Islet of Langerhans (tissue), 1 donor: ENCODE results near the gene GRIN2A.

Source experiments
- FAIRE-seq: peaks from one replicate; lab custom pipeline; 2011; peaks lifted over from hg19 to GRCh38; lab: Jason Lieb, UNC

GRIN2A gene

DNA sequence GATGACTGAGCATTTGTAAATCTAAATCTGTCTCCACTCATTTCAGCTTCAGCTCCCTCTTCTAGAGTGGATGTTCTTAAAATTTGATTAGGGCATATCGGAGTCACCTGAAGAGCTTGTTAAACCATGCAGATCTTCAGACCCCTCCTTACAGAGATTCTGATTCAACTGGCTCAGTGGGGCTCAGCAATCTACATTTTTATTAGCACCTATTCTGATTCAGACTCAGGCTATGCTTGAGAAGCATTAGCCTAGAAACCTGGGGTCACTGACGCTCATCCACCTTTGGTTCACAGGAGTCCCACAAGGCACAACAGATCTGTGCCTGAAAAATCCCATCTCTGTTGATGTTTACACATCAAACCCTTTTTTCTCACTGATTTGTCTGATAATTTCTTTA is 365.6 kb downstream of the GRIN2A start:
- no peak for FAIRE-seq

DNA sequence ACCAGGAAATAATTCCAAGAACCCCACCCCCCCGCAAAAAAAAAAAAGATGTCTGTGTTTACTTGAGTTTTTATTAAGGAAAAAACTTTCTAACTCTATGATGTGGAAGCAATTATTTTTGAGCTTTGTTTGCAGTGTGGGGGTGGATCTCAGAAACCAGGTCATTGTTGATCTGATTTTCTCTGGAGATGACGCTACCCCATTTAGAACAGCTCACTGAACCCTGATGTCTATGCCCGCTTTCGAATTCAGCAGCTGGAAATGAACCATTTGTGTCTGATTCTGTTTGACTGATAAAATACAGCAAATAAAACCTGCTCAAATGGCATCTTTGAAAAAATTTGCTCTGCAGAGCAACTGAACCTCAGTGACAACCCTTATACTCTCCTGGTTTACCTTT is 368.6 kb downstream of the GRIN2A start:
- FAIRE-seq = peak; percentile 99

DNA sequence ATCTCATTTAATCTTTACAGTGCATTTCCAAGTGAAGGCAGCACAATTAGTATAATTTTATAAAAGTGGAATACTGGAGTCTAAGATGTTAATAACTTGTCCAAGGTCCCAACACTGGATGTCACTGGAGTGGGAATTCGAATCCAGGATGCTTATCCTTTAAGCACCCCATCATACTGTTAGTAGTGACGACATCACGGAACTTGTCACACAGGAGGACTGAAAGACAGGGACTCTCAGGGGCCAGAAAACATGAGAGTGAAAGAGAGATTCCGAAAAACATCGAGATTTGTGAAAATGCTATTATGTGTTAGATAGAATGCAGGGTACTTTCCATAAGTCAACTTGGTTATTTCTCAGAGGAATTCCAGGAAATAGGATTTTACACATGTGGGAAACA is 374.0 kb downstream of the GRIN2A start:
- no peak for FAIRE-seq

DNA sequence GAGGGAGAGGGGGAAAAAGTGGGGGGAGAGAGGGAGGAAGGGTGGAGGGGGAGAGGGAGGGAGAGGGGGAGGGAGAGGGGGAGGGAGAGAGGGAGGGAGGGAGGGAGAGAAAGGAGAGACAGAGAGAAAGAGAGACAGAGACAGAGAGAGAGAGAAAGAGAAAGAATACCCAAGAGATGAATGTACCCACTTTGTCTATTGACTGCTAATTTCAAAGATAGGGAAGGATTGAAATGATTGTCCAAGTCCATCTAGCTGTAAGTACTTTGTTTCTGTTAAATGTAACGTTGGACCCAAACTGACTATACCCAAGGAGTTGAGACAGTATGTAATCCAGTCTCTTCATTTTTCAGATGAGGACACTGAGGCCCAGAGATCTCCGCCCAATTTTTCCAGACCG is 374.9 kb downstream of the GRIN2A start:
- FAIRE-seq = no peak

DNA sequence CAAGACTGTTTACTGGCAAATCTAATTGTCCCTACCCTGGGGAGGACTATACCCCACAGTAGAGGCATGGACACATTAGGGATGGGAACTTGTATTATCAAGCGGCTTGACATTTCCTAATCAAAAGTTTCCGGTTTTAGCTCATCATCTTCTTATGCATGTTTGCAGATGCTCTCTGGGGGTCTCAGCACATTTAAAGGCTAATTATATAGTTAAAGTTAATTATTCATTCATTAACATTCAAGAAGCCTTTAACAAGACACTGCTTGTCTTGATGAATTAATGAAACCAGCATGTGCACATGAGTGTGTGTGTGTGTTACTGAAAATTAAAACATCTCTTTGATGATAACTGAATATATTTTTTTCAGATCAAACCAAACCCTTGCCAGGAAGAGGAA is 377.1 kb downstream of the GRIN2A start:
- no peak for FAIRE-seq

DNA sequence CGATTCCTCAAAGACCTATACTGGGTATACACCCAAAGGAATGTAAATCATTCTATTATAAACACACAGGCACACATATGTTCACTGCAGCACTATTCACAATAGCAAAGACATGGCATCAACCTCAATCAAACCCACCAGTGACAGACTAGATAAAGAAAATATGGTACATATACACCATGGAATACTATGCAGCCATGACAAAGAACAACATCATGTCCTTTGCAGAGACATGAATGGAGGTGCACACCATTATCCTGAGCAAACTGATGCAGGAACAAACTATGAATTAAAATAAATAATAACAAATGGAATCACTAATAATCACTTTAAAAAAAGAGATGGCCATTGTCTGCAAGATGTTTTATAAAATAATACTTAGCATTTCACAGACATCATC is 380.1 kb downstream of the GRIN2A start:
- no peak for FAIRE-seq

DNA sequence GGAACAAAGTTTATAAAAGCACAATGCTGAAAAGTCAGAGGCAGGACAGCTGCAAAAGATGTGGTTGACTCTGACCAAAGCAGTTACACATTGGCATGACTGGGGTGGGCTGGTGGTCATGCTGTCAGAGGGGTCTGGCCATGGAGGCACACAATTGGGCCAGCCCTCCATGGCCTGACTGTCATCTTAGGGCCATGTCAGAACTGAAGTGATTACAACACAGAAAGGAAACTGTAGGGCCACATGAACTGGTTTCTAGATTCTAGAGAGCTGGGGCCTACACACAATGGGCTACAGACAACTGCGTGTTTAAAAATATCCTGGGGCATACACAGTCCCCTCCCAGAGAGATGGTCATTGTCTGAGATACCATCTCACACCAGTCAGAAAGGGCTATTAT is 380.6 kb downstream of the GRIN2A start:
- no peak for FAIRE-seq

DNA sequence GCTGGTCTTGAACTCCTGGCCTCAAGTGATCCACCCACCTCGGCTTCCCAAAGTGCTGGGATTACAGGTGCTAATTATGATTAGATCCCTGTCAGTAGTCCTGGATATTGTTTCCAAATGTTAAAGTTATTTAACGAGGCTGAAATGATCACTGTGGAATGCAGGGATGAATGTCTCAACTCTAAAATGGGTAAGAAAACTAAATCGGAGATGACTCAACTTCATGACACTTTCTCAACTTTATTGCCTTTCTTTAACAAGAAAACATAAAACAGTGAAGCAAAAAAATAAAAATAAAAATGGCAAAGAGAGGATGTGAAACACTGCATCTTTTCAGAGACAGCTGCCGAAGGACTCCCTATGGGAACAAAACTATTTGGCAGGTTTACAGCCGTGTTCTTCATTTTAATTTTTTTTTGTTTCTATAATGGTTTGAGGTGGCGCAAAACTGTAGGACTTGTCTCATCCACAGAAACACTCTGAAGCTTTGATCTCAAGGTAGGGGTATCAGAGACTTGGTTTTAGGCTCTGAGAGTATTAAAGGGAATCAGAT is 382.0 kb downstream of the GRIN2A start:
- FAIRE-seq = no peak

DNA sequence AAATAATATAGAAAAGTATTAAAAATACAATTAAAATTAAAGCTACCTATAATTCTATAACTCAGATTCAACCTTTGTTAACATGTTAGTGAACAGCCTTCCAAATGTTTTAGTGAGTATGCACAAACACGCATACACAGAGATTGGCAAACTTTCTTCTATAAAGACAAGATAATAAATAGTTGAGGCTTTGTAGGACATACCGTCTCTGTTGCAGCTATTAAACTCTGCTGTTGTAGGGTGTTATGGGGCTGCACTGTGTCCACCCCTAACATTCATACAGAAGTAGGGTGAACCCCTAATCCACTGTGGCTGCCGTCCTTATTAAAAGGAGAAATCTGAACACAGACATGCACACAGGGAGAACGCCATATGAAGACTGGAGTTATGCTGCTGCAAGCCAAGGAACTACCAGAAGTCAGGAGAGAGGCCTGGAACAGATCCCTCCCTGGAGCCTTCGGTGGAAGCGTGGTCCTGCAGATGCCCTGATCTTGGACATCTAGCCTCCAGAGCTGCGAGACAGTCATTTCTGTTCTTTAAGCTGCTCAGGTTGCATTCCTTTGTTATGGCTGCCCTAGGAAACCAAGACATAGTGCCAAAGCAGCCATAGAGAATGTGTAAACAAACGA is 383.2 kb downstream of the GRIN2A start:
- no peak for FAIRE-seq

DNA sequence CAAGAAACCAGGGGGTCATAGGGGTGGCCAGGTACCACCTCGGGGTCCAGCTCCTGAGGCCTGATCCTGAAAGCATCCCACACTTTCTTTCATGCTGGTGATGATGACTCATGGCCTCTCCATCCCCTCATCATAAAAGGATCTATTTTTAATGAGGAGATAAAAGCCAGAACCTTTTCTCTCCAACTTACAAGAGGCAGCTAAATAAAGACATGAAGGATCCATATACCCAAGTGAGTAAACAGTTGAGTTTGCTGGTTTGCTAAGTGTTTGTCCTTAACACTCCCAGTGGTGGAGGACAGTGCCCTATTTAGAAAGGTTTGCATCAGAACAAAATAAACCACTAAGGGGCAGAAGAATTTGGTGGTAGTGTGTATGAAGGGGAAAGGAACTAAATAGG is 383.8 kb downstream of the GRIN2A start:
- FAIRE-seq = no peak

DNA sequence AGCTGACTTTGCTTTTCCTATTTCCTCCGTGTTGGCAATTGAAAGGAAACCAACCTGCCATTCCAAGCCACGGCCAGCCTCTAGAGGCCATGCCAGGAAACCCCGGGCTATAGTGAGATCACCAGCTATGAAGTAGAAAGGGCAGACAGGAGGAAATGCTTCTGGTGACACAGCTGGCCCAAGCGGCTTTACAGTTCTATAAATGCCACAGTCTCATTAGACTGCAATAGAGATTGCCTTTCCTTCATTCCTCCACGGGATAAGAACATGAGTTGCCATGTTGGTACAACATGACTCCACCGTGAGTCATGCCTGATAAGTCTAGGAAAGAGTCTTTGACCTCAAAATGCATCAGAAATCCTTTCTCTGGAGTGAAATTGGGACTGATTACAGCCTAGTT is 384.9 kb downstream of the GRIN2A start:
- no peak for FAIRE-seq

DNA sequence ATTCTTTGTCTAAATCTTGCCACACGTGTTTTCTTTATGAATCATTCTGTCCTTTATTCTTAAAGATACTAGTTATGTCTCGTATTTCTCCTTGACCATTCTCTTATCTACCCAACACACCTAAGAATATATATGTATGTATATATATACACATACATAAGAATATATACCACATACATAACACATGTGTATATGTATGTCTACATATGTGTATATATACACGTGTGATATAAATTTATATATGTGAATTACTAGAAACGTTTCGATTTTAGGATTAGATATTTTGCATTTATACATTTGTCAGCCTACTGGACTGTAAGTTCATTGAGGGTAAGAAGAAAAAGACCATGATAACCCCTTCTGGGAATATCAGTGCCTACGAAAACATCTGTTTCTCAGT is 388.6 kb downstream of the GRIN2A start:
- FAIRE-seq = no peak

DNA sequence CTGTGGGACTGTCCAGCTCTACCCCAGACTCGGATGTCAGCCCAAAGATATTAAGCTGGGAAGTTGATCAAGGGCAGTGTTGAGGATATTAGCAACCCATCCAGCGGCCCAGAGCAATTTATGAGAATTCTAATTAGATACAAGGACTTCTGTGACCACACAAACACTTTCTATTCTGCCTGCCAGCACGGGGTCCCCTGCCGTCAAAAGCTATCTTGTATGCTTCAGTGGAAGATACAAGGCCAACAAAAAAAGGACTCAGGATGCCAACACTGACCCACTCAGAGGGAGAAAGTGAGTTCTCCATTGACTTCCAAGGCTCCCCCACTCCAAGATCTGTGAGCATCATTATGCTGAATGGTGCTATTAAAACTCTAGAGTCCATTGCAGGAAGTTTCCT is 390.7 kb downstream of the GRIN2A start:
- no peak for FAIRE-seq

DNA sequence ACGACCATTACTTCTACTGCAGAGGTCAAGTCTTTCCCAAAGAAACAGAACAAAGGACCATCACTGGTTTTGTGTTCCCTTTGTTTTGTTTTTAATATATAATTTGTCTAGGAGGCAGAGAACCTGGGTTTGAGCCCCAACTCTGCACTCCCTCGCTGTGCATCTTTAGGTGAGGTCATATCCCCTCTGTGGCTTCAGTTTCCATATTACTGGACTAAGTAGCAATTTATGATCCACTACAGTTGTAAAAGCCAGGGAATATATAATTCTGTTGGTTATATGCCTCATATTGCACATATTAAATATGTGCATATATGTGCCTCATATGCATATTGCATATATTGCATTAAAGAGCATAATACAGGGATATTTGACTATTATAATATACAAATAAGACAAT is 392.0 kb downstream of the GRIN2A start:
- no peak for FAIRE-seq

DNA sequence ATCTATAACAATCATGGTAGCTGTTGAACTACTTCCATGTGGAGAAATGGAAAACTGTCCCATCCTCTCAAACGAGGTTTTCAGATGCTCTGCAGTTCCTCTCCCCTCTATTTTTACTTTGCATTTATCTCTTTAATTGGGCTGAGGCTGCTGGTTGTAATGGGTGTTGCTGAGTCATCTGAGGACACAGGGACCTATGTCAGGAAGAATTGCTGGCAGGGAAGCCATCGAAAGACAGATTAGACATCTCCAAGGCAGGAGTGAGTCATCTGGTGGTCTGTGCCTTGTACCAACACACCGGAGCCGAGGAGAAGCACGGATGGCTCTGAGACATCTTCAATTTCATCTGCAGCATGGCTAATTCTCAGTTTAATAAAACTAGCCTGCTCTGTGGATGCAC is 394.5 kb downstream of the GRIN2A start:
- FAIRE-seq = no peak

DNA sequence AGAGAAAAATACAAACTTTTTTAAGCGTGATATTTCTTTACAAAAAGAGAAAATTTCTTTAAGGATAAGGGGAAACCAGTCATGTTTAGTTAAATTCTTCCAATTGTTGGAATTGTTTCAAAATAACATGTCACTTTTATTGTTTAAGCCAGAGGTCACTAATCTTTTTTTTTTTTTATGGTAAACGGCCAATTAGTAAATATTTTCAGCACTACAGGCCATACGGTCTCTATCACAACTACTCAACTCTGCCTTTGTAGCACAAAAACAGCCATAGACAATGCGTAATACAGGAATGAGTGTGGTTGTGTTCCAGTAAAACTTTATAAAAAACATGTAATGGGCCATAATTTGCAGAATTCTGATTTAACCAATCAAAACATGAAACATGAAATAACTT is 401.4 kb downstream of the GRIN2A start:
- FAIRE-seq = no peak

DNA sequence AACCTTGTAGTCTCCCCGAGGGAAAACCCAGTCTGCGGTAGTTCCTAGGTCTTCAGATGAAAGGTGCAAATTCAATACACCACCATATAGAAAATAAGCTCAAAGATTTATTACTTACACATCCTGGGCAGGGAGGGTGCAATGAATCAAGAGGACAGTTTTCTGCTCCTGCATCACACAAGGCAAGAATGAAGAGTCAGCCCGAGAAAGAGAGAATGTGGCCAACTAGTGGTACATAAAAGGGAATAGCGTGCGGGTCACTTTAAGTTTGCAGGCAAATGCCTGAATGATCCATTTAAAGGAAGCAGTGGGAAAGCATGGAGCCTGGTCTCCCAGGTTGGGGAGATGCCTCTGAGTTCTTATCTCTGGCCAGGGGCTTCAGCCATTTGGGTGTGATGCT is 403.4 kb downstream of the GRIN2A start:
- FAIRE-seq = no peak

DNA sequence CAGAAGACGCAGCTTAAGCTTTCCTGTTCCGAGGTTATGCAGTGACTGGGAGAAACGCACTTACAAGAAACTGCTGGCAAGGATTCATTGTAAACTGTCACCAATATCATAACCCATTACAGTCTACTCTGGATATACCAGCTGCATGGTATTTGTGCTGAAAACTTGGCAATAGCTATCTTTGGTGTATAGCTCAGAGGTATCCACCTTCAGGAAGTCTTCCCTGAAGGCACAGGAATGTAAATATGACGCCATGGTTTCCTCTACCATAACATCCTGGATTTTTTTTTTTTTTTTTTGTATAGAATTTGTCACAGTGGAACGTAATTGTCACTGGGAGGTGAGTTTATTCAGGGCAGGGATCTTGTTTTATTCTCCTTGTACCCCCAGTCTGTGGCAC is 406.2 kb downstream of the GRIN2A start:
- FAIRE-seq = no peak

DNA sequence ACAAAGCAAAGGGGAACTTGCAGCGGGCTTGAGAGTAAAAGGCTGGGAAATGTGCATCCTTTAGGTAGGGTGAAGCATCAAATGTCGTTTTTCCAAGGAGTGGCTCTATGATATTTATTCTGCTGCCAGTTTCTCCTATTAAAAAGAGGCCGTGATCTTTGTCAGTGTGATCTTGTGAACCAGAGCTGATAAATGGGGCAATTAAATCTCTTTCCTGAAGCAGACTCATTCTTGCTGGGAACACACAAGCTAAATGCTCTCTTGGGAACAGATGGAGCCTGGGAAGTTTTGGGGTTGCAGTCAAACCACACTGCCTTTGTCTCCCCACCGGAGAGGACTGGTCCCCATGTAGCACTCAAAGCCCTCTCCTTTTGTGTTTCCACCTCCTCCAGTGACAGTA is 408.9 kb downstream of the GRIN2A start:
- no peak for FAIRE-seq

DNA sequence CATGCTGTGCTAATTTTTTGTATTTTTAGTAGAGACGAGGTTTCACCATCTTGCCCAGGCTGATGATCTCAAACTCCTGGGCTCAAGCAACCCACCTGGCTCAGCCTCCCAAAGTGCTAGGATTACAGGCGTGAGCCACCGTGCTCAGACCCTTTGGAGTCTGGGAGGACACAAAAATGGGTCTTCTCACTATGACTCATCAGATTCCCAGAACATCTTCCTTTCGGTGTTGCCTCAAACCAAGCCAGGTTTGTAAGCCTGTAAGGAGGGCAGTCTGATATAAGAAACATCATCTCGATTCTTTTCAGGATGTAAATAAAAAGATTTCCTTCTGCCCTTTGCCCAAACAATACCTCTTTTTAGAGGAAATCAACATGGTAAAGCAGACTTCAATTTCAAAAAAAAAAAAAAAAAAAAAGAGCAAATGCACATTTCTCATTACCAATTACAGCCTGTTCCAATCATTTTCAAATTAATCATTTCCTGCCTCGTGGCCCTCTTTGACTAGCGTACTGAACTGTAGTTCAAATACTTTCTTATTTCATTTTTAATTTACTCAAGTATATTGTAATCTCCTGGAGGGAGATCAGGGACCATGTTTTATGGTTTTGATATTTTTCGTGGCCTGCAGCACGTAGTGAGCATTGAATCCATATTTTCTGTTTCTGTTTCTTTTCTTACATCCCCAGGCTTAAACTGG is 409.6 kb downstream of the GRIN2A start:
- no peak for FAIRE-seq

DNA sequence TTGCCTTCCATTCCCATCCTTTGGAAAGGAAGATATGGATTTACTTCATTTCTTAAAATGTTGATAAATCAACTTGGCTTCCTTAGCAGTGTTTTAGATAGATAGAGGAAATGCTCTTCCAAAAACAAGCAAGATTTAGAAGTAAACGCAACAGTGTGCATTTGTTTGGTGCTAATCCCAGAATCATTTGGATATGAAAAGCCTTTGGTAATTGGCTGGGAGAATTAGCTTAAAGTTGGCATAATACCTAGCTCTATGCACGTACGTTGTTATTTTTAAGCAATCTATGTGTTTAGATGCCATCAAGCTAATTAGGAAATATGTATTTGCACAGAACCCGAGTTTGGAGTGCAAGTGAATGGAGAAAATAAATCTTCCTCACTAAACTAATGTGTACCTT is 415.3 kb downstream of the GRIN2A start:
- FAIRE-seq = no peak

DNA sequence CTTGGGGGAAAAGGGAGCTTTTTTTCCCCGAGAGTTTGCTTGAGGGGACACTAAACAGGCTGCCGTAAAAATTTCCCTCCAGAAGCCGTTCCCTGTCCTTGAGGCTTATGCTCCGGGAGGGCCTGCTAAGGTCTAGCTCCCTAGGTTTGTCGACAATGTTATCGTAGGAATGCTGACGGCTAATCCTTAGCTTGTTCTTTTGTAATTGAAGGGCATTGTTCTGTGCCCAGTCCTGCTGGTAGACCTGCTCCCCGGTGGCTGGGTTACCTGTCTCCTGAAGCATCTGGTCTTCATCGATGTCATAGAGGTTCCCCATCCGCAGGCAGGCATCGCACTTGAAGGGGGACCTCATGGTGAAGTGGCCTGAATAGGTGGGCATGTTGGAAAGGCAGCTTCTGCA is 418.7 kb downstream of the GRIN2A start:
- FAIRE-seq = no peak

DNA sequence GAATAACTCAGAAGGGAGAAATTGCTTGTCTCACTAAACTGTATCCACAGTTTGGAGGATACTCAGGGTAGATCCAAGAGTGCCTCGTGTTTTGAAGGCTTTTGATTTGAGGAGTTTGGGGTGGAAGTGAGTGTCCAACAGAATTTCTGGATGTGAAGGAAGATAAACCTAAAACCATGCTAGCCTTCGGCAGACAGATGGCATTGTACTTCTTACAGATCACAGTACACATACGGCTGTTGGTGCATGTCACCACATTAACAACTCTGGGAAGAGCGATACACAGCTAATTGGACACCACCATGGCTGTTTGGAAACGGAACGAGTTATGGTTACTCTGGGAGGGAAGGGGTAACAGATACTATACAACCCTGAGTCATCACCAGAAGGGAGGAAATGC is 420.4 kb downstream of the GRIN2A start:
- no peak for FAIRE-seq

DNA sequence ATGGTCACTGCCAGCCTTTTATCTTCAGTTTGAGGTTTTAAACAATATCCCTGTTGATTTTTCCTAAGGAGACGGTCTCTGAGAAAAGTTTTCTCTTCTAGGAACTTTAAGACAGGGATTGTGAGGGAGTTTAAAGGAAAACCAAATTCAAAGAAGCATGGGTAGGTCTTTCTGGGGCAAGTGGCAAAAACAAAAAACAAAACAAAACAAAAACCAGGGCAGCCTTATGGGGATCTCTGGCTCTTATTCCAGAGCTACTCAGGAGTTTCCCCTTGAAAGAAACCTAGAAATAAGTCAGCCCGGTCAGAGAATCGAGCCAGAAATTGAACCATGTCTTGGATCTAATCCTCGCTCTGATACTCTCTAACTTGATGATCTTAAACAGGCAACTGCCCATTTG is 424.5 kb downstream of the GRIN2A start:
- FAIRE-seq = no peak
